GM19372 (cell line): ENCODE measurements around the gene PRR9.
"Not testable (repeated sequence)": the region's sequence is repeated elsewhere in the genome, so short reads cannot be mapped to it uniquely, and the experiment has no call there.

Experiments used
- ATAC-seq: cut with Tn5 transposase; IDR thresholded peaks from one replicate; pipeline ENCODE4 v1.9.1; 2021; ENCODE audit warnings: mild to moderate bottlenecking, low read depth, moderate library complexity; ENCODE audit not compliant: unreplicated experiment

The PRR9 gene, protein sequence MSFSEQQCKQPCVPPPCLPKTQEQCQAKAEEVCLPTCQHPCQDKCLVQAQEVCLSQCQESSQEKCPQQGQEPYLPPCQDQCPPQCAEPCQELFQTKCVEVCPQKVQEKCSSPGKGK

DNA sequence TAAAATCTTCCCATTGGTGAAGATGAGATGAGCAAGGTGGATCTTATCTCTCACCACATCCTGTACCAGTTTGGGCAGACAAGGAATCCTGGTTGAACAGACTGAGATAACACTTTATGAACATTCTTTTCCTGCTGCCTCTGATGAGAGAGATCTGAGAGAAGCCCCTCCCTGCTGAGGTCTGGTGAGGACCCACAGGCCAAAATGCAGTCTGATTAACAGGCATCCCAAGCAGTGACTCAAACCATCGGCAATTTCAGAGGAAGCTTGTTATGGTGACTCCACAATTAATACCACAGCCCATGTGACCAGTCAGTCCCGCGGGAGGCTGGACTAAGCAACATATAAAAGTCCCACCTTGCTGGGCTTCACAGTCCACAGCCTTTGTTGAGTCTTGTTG is at the start of gene PRR9:
TSS of gene PRR9 (plus strand) at position 373 of the 400 bp plus-strand sequence. CDS start 561 bp downstream, outside the sequence.
- no peak for ATAC-seq

GRCh38 chr1:153168686-153169085 is 48.7 kb upstream of the PRR9 start:
- ATAC-seq, result no peak

GRCh38 chr1:153174624-153175023 is 42.8 kb upstream of the PRR9 start:
- ATAC-seq, result no peak

DNA sequence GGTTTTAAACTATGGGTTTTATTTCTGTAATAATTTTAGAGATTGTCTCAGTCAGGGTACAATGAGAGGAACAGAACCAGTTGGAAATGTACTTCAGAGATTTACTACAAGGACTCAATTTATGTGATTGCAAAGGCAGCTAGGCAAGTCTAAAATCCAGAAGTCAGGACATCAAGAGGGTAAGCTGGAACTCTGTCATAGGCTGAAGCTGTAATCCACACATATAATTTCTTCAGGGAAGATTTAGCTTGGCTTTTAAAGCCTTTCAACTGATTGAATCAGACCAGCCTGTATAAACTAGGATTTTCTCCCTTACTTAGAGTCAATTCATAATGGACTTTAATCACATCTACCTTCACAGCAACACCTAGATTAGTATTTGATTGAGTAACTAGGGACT is 38.5 kb upstream of the PRR9 start:
- no peak for ATAC-seq

- no peak for ATAC-seq
Measured at GRCh38 chr1:153180556-153180955, 36.8 kb upstream of the PRR9 start.

- not testable (repeated sequence) for ATAC-seq
Measured at GRCh38 chr1:153188301-153188700, 29.1 kb upstream of the PRR9 start.

DNA sequence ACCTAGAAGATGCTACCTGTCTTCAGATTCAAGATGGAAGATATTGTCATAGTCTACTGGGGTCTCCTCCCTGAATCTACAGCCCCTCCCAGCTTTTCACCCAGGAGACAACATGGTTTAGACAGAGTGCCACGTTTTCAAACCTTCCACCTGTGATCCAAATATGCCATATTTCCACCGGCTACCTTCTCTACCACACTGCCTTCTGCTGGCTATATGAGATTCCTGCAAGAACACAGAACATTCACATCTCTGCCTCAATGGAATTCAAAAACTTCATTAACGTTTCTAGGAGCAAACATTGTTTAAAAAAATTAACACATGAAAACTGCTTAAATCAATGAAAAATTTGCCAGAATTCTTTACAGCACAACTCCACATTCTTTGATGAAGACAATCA is 27.0 kb upstream of the PRR9 start:
- ATAC-seq, result no peak

DNA sequence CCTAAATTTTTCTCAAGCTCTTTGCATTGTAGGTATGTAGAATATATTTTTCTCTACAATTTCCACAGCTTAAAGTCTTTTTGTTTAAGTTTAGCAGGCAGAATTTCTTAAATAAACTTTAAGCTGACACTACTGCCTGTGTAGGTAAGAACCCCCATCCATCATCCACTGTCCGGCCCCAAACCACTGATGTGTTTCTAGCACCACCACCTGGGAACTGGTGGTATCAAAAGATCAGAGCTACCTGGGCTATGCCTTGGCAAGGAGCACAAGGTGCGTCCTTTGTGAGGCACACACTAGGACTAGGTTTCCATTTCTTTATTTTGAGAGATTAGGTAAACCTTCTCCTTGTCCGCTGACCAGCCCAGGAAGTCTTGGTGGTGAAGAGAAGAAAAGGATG is 24.7 kb upstream of the PRR9 start:
- no peak for ATAC-seq

DNA sequence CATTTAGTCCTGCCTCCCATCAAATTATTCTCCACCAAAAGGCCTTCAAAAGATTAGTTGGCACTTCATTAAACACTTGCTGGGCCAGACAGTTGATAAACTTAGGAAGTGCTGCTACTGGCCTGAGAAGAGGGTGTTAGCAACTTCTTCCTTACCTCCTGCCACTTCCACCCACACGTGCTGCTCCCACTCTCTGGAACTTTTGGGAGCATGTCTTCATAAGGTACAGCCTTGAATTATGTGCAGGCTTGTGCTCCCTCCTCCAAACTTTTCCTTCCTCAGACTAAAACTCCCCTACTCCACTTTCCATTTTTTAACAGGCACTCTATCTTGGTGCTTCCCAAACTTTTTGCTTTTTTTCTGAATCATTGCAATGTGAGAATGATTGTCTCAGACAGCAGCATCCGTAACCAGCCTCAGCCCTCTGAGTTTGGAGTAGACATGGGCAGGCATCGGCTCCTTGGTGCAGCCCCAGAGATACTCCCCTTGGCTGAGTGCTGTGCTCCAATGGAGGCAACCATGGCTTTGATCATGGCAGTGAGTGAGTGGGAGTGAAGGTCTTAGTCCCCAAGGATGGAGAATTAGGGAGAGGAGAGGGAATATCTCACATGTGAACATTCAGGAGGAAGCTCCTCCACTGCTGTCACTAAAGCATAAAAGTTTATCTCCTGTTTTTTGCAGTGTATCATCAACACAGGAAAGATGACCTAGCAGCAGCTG is 22.9 kb upstream of the PRR9 start:
- ATAC-seq, result no peak

- ATAC-seq, result no peak
Measured at GRCh38 chr1:153195216-153195615, 22.2 kb upstream of the PRR9 start.

GRCh38 chr1:153202006-153202405 is 15.4 kb upstream of the PRR9 start:
- ATAC-seq, result no peak

GRCh38 chr1:153203130-153203529 is 14.3 kb upstream of the PRR9 start, which contains the start of gene LELP1:
LELP1 (plus strand) TSS chr1:153203430; CDS start chr1:153204708, 1,278 bp downstream.
- no peak for ATAC-seq

GRCh38 chr1:153206631-153207030 is 10.8 kb upstream of the PRR9 start:
- ATAC-seq, result no peak

GRCh38 chr1:153210206-153210605 is 7.2 kb upstream of the PRR9 start:
- no peak for ATAC-seq

DNA sequence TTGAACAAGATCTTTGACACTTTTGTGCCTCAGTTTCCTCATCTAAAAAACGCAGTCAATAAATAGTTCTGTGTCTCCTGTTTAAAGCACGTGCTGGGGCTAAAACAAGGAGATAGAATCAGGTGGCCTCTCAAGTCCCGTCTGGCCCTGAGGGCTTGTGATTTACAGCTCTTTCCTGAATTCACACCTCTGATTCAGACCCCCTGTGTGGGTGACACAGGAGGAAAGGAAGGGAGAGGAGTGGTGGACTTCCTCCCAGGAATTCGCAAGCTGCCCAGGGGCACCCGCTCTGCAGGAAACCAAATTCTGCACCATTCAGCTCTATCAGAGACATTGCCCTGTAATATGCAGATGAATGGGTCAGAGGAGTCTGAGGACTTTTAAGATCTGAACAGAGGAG is 5.2 kb upstream of the PRR9 start:
- no peak for ATAC-seq

GRCh38 chr1:153213519-153213918 is 3.9 kb upstream of the PRR9 start:
- ATAC-seq, result no peak

GRCh38 chr1:153217744-153218416 is 496 bp downstream of the PRR9 start:
- ATAC-seq, result no peak

GRCh38 chr1:153220606-153221303 is 3.4 kb downstream of the PRR9 start:
- ATAC-seq, result no peak

DNA sequence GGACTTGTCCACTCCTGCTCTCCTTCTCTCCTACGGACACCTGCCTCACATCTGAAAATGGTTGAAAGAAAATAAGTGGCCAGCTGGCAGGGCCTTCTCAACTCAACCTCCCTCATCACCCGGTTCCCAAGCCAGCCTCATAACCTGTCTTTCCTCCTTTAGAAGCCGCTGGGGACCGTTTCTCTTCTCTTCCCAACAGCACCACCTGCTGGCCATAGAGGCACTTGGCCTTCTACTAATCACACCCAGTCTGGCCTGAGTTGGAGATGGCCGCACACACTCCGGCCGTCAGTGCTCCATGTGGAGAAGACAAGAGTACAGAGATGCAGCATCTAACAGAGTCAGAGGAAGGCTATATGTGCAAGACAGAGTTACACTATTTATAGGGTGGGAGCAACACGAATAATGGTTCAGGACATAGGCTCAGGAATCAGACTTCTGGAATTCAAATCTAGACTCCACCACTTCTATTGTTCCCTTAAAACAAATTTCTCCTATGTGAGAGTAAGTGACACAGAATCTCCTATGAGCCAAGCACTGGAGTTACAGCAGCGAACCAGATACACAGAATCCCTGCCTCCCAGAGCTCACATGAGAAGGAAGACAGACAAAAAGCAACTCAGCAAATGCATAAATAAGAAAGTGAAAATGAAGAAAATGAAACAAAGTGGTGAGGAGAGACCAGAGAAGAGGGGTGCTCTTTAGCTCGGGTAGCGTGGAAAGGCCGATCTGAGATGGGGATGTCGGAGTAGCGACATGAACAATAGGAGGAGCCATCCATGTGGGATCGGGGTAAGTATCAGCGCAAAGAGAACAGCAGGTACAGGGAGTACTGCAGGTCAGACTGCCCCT is 5.9 kb downstream of the PRR9 start:
- ATAC-seq, result peak; percentile 95

DNA sequence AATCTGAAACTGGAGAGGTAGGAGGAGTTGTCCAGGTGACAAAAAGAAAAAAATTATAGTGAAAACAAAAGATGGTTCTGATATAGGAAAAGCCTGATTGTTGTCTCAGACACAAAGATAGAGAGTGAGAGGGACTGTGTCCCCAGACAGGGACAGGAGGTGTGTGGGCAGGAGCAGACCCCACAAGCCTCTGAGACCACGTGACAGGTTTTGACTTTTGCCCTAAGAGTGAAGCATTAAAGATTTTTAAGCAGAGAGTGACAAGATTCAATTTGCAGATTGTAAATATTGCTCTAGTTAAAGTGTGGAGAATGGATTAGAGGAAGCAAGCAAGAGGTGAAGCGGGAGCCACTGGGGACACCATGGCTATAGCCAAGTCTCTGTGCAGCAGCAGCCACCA is 10.4 kb downstream of the PRR9 start:
- no peak for ATAC-seq
